A549 (cell line): ENCODE results near the gene OCSTAMP.

Experiments used
- CTCF ChIP-seq: fragments of >200 bp; sonication (Bioruptor Twin); formaldehyde crosslinking; IDR thresholded peaks from 3 replicates; pipeline ENCODE4 v1.5.1; 2016
- ELK1 ChIP-seq: fragments of 150-350 bp; IDR thresholded peaks from 2 replicates; pipeline ENCODE4 v1.6.1; 2014; ENCODE audit warnings: low read depth, mild to moderate bottlenecking, low read length

- no peak for TF ChIP-seq CTCF
- TF ChIP-seq ELK1: no peak
These were observed 3.5 kb downstream of the OCSTAMP start for GRCh38 chr20:46546936-46547335.
